Measurements from ENCODE around the gene THEMIS2. TPM values are rescaled to one million over a fixed set of nuclear protein-coding genes. Genes with fewer than 3 reads are reported as not detected.

THEMIS2 gene
- total RNA-seq, 5 donors from 2014 or later (not counting 1 experiment from before 2014, with no cell fraction given) = 39.0 to 124 (median 94.8) TPM

DNA sequence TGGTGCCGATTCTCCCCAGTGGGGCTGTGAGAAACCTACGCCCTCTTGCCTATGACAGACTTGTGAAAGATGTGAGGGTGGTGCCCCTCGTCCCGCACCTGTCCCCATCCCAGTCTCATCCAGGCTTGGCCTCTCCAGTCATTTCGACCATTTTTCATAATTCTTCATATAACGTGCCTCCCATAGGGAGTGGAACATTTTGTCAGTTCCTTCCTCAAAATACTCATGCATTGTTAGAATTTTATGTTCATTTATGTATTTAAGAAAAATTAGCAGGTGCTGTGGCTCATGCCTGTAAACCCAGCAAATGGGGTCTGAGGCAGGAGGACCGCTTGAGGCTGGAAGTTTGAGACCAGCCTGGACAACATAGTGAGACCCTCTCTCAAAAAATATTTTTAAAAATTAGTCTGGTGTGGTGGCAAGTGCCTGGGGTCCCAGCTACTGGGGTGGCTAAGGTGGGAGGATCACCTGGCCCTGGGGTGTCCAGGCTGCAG, 42.8 kb downstream of the THEMIS2 start:
- Histone ChIP-seq H3K27me3 (replicated peaks in 1 of 2; ENCODE audit: control insufficient read depth in 2 of 2, extremely low read depth in 1 of 2, insufficient read depth in 2 of 2, low read length in 1 of 2) (peaks cover 0 to 4% of the 10 kb centered on the region in 2 experiments), H3K9me3 (no peaks in the 10 kb centered on the region), H3K27ac (ENCODE audit: low read length) (peak overlapping the region; percentile 94), H3K4me1 (ENCODE audit: control insufficient read depth in 1 of 2, extremely low read depth in 1 of 2, insufficient read depth in 2 of 2, low read length in 2 of 2) (peaks cover 4 to 23% of the 10 kb centered on the region in 2 experiments), H3K36me3 (ENCODE audit: control insufficient read depth in 2 of 2, extremely low read depth in 1 of 2, insufficient read depth in 1 of 2, low read length in 1 of 2) (peaks cover 5 to 16% of the 10 kb centered on the region in 2 donors), H3K4me3 (ENCODE audit: control insufficient read depth in 1 of 2, extremely low read depth in 1 of 2, low read length in 1 of 2) (peak overlapping the region in 1 of 2 donors; percentile 85)
- ATAC-seq (replicated peaks in 1 of 4) (no peak), DNase-seq (no peak)
- Mint-ChIP-seq H3K27me3 (peaks cover 0 to 4% of the 10 kb centered on the region in 2 donors), H3K4me1 (peaks cover 21 to 25% (median 23%) of the 10 kb centered on the region in 3 donors), H3K36me3 (peaks cover 10% of the 10 kb centered on the region), H3K9me3 (no peaks in the 10 kb centered on the region), H3K4me3 (peak overlapping the region; percentile 98 to 100 (median 99)), H3K27ac (peak overlapping the region; percentile 92 to 97)
- WGBS (ENCODE audit: insufficient coverage) = no CpG with 5 or more reads among the region's 7 CpGs
- ChIA-PET CTCF (no interaction called here), POLR2A (no interaction called here)

DNA sequence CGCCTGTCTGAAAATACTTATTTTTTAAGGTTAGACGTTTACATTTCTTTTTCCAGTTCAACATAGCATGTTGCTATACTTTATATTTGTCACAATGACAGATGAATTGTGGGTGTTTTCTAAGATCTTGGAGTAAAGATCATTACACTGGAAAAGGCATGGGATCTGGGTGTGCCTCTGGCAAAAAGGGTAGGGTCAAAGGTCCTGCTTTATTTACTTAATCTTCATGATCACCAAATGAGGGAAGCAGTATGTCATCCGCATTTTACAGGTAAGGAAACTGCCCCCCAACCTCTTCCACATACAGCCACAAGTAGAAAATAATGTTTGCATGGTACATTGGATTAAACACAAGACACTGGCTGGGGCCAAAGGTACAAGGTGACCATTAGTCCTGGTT, 49.9 kb downstream of the THEMIS2 start:
- no peaks in the 10 kb centered on the region for H3K9me3 Mint-ChIP-seq

DNA sequence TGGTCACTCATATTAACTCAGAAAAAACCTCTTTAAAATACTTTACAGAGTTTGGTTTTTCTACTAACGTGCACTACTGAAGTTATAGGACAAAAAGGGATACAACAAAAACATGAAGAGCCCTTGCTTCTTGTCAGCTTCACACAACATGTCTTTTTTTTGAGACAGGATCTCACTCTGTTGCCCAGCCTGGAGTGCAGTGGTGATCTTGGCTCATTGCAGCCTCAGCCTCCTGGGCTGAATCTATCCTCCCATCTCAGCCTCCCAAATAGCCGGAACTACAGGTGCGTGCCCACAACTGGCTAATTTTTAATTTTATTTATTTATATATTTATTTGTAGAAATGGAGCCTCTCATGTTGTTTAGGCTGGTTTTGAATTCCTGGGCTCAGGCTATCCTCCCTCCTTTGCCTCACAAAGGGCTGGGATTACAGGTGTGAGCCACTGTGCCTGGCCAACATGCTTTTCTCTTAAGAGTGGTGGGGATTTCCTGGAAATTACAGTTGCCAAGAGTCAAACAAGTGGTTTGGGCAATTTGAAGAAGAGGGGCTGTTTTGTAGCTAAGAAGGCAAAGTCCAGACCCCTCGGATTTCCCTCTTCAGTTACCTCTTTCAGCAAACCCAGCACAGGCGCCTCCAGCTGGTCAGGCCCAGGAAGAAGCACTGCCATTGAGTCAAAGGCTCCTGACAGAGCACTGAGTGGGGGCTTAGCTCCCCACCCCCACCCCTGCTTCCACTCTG, 56.0 kb downstream of the THEMIS2 start:
- H3K27me3 Mint-ChIP-seq = no peaks in the 10 kb centered on the region
- CTCF ChIA-PET = no interaction called here

More for the DNA sequence above, 49.9 kb downstream of the THEMIS2 start:
- no peak overlapping the region for H3K27ac ChIP-seq (ENCODE audit: low read length)
- Mint-ChIP-seq H3K4me3 (no peak overlapping the region), H3K27me3 (peaks cover 0 to 4% of the 10 kb centered on the region in 2 donors), H3K27ac (no peak overlapping the region), H3K36me3 (no peaks in the 10 kb centered on the region), H3K4me1 (no peaks in the 10 kb centered on the region)
- POLR2A ChIA-PET = no interaction called here
- H3K4me3 ChIP-seq (ENCODE audit: control insufficient read depth in 1 of 2, extremely low read depth in 1 of 2, low read length in 1 of 2) = no peak overlapping the region
- ATAC-seq (replicated peaks in 1 of 4) = no peak
- H3K9me3 ChIP-seq = no peaks in the 10 kb centered on the region
- CTCF ChIA-PET = no interaction called here
- H3K36me3 ChIP-seq (ENCODE audit: control insufficient read depth in 2 of 2, extremely low read depth in 1 of 2, insufficient read depth in 1 of 2, low read length in 1 of 2) = no peaks in the 10 kb centered on the region
- no peak for DNase-seq
- no peaks in the 10 kb centered on the region for H3K4me1 ChIP-seq (ENCODE audit: control insufficient read depth in 1 of 2, extremely low read depth in 1 of 2, insufficient read depth in 2 of 2, low read length in 2 of 2)
- H3K27me3 ChIP-seq (replicated peaks in 1 of 2; ENCODE audit: control insufficient read depth in 2 of 2, extremely low read depth in 1 of 2, insufficient read depth in 2 of 2, low read length in 1 of 2) = peaks cover 0 to 6% of the 10 kb centered on the region in 2 experiments
- no CpG with 5 or more reads among the region's 3 CpGs for WGBS (ENCODE audit: insufficient coverage)

DNA sequence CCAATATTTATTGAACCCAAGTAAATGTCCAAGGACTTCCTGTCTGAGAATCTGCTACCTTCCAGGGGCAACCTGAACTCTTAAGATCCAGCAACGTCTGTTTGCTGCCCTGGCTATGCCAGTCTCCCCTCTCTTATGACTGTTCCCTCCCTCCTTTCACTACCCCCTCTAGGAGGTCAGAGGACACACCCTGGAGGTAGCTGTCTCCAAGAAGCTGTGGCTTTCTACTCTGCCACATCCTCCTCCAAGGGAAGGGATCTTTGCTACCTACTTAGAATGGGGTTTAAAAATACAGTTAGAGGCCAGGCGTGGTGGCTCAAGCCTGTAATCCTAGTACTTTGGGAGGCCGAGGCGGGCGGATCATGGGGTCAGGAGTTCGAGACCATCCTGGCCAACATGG, 58.8 kb downstream of the THEMIS2 start:
- ATAC-seq (replicated peaks in 1 of 4) = no peak
- no CpG with 5 or more reads among the region's 6 CpGs for WGBS (ENCODE audit: insufficient coverage)
- ChIA-PET POLR2A (interaction anchor here in 1 of 2 donors (0.7 kb wide), 1 partner anchor 219 kb away, joined by 4 read pairs; no protein-coding TSS in a partner anchor), CTCF (interaction anchor here (0.6 to 0.8 kb wide), 3 partner anchors 7 to 66 kb away, joined by 3 to 8 read pairs (median 4); no protein-coding TSS in a partner anchor)
- DNase-seq = no peak
- Histone ChIP-seq H3K9me3 (no peaks in the 10 kb centered on the region), H3K27me3 (replicated peaks in 1 of 2; ENCODE audit: control insufficient read depth in 2 of 2, extremely low read depth in 1 of 2, insufficient read depth in 2 of 2, low read length in 1 of 2) (peaks cover 0 to 17% of the 10 kb centered on the region in 2 experiments), H3K4me3 (ENCODE audit: control insufficient read depth in 1 of 2, extremely low read depth in 1 of 2, low read length in 1 of 2) (no peak overlapping the region), H3K36me3 (ENCODE audit: control insufficient read depth in 2 of 2, extremely low read depth in 1 of 2, insufficient read depth in 1 of 2, low read length in 1 of 2) (no peaks in the 10 kb centered on the region), H3K4me1 (ENCODE audit: control insufficient read depth in 1 of 2, extremely low read depth in 1 of 2, insufficient read depth in 2 of 2, low read length in 2 of 2) (peaks cover 0 to 8% of the 10 kb centered on the region in 2 experiments), H3K27ac (ENCODE audit: low read length) (no peak overlapping the region)
- Mint-ChIP-seq H3K36me3 (no peaks in the 10 kb centered on the region), H3K27ac (no peak overlapping the region), H3K9me3 (no peaks in the 10 kb centered on the region), H3K4me3 (no peak overlapping the region), H3K4me1 (peaks cover 5 to 18% (median 18%) of the 10 kb centered on the region in 3 donors), H3K27me3 (peaks cover 9 to 14% of the 10 kb centered on the region in 2 donors)

More for the DNA sequence above, 56.0 kb downstream of the THEMIS2 start:
- H3K4me1 ChIP-seq (ENCODE audit: control insufficient read depth in 1 of 2, extremely low read depth in 1 of 2, insufficient read depth in 2 of 2, low read length in 2 of 2) = no peaks in the 10 kb centered on the region
- Mint-ChIP-seq H3K9me3 (no peaks in the 10 kb centered on the region), H3K36me3 (no peaks in the 10 kb centered on the region), H3K27ac (no peak overlapping the region), H3K4me1 (peaks cover 0 to 7% (median 3%) of the 10 kb centered on the region in 3 donors), H3K4me3 (no peak overlapping the region)
- H3K36me3 ChIP-seq (ENCODE audit: control insufficient read depth in 2 of 2, extremely low read depth in 1 of 2, insufficient read depth in 1 of 2, low read length in 1 of 2) = no peaks in the 10 kb centered on the region
- H3K9me3 ChIP-seq = no peaks in the 10 kb centered on the region
- POLR2A ChIA-PET = interaction anchor here in 1 of 2 donors (0.8 kb wide), 1 partner anchor 425 kb away, joined by 17 read pairs; no protein-coding TSS in a partner anchor
- DNase-seq = no peak
- H3K27me3 ChIP-seq (replicated peaks in 1 of 2; ENCODE audit: control insufficient read depth in 2 of 2, extremely low read depth in 1 of 2, insufficient read depth in 2 of 2, low read length in 1 of 2) = peaks cover 0 to 2% of the 10 kb centered on the region in 2 experiments
- no peak for ATAC-seq (replicated peaks in 1 of 4)
- WGBS (ENCODE audit: insufficient coverage) = 80% methylated on average over 1 of the region's 5 CpGs
- no peak overlapping the region for H3K4me3 ChIP-seq (ENCODE audit: control insufficient read depth in 1 of 2, extremely low read depth in 1 of 2, low read length in 1 of 2)
- no peak overlapping the region for H3K27ac ChIP-seq (ENCODE audit: low read length)

DNA sequence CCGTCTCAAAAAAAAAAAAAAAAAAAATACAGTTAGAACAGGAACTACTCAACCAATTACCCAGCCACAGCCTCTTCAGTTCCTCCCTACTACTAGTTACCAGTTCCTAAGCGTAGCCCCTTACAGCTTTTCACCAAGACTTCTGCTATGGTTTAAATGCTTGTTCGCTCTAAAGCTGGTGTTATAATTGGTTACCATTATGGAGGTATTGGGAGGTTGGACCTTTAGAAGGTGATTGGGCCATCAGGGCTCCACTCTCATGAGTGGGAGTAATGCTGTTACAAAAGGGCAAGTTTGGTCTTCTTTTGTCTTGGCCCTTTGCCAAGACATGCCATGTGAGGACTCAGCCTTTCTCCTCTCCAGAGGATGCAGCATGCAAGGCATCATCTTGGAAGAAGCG, 59.4 kb downstream of the THEMIS2 start:
- POLR2A ChIA-PET = interaction anchor here in 1 of 2 donors (0.7 kb wide), 1 partner anchor 220 kb away, joined by 4 read pairs; no protein-coding TSS in a partner anchor

DNA sequence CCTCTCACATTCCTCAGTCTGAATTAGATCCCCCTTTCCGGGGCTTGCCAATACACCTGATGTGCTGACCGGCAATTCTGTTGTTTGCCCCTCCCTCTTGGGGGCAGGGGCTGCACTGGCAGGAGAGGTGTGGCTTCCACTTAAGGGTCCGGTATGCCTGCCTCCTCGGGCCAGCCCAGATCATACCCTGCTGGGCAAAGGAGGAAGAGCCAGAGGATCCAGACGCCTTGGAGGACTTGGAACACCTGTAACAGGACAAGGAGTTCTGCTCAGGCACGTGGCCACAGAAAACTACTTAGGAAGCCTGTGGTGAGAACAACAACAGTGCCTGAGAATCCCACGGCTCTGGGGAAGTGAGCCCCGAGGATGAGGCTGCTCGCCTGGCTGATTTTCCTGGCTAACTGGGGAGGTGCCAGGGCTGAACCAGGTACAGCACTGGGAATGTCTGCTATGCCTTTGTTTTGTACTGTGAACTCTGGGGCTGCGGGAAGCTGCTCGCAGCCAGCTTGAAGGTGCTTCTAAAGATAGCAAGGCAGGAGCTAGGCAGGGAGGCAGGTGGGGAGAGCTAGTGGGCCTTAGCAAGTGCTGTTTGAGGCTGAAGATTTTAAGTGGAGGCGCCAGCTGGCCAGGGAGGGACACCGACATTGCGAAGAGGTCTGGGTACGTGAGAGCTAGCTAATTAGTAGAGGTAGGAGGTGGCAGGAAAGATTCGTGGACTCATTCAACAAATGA, 62.6 kb downstream of the THEMIS2 start, which contains the start of gene SMPDL3B:
Gene SMPDL3B (plus strand): TSS at position 183 of the 732 bp plus-strand sequence. CDS start 184 bp downstream, at position 367.
- Histone ChIP-seq H3K9me3 (no peaks in the 10 kb centered on the region), H3K4me3 (ENCODE audit: control insufficient read depth in 1 of 2, extremely low read depth in 1 of 2, low read length in 1 of 2) (peak within 1 kb of the TSS in 1 of 2 donors; percentile 49), H3K27ac (ENCODE audit: low read length) (no peak within 1 kb of the TSS), H3K4me1 (ENCODE audit: control insufficient read depth in 1 of 2, extremely low read depth in 1 of 2, insufficient read depth in 2 of 2, low read length in 2 of 2) (peaks cover 0 to 10% of the 10 kb centered on the region in 2 experiments), H3K36me3 (ENCODE audit: control insufficient read depth in 2 of 2, extremely low read depth in 1 of 2, insufficient read depth in 1 of 2, low read length in 1 of 2) (no peaks in the 10 kb centered on the region), H3K27me3 (replicated peaks in 1 of 2; ENCODE audit: control insufficient read depth in 2 of 2, extremely low read depth in 1 of 2, insufficient read depth in 2 of 2, low read length in 1 of 2) (peaks cover 0 to 18% of the 10 kb centered on the region in 2 experiments)
- CTCF ChIA-PET = interaction anchor here in 1 of 2 donors (0.6 kb wide), 1 partner anchor 537 kb away, joined by 4 read pairs; no protein-coding TSS in a partner anchor
- H3K4me1 Mint-ChIP-seq = peaks cover 7 to 24% (median 19%) of the 10 kb centered on the region in 3 donors
- H3K9me3 Mint-ChIP-seq = no peaks in the 10 kb centered on the region
- WGBS (ENCODE audit: insufficient coverage) = 14% methylated on average over 14 of the region's 16 CpGs
- DNase-seq (no peak), ATAC-seq (replicated peaks in 1 of 4) (peak in 2 of 4 experiments; percentile 47 to 49)
- H3K4me3 Mint-ChIP-seq = peak within 1 kb of the TSS in 2 of 3 donors; percentile 17 to 54
- POLR2A ChIA-PET = interaction anchor here in 1 of 2 donors (0.6 kb wide), 1 partner anchor 16 kb away, joined by 4 read pairs; no protein-coding TSS in a partner anchor
- no peak within 1 kb of the TSS for H3K27ac Mint-ChIP-seq
- H3K36me3 Mint-ChIP-seq = no peaks in the 10 kb centered on the region
- peaks cover 9 to 14% of the 10 kb centered on the region in 2 donors for H3K27me3 Mint-ChIP-seq

More for the DNA sequence above, 59.4 kb downstream of the THEMIS2 start:
- Mint-ChIP-seq H3K4me3 (no peak overlapping the region), H3K9me3 (no peaks in the 10 kb centered on the region), H3K27ac (no peak overlapping the region), H3K36me3 (no peaks in the 10 kb centered on the region), H3K4me1 (peaks cover 5 to 18% (median 18%) of the 10 kb centered on the region in 3 donors), H3K27me3 (peaks cover 9 to 14% of the 10 kb centered on the region in 2 donors)
- Histone ChIP-seq H3K9me3 (no peaks in the 10 kb centered on the region), H3K4me3 (ENCODE audit: control insufficient read depth in 1 of 2, extremely low read depth in 1 of 2, low read length in 1 of 2) (no peak overlapping the region), H3K27me3 (replicated peaks in 1 of 2; ENCODE audit: control insufficient read depth in 2 of 2, extremely low read depth in 1 of 2, insufficient read depth in 2 of 2, low read length in 1 of 2) (peaks cover 0 to 18% of the 10 kb centered on the region in 2 experiments), H3K36me3 (ENCODE audit: control insufficient read depth in 2 of 2, extremely low read depth in 1 of 2, insufficient read depth in 1 of 2, low read length in 1 of 2) (no peaks in the 10 kb centered on the region), H3K27ac (ENCODE audit: low read length) (no peak overlapping the region), H3K4me1 (ENCODE audit: control insufficient read depth in 1 of 2, extremely low read depth in 1 of 2, insufficient read depth in 2 of 2, low read length in 2 of 2) (peaks cover 0 to 8% of the 10 kb centered on the region in 2 experiments)
- CTCF ChIA-PET = interaction anchor here (0.6 kb wide), 2 partner anchors 22 to 65 kb away, joined by 3 to 8 read pairs; no protein-coding TSS in a partner anchor
- no peak for ATAC-seq (replicated peaks in 1 of 4)
- 100% methylated on average over 1 of the region's 4 CpGs for WGBS (ENCODE audit: insufficient coverage)
- DNase-seq = no peak

Measured in T-cell (primary cell).